GM19372 (cell line): ENCODE results near the gene LRRC4B.

Source experiments
- ATAC-seq: cut with Tn5 transposase; IDR thresholded peaks from one replicate; pipeline ENCODE4 v1.9.1; 2021; ENCODE audit warnings: mild to moderate bottlenecking, low read depth, moderate library complexity; ENCODE audit not compliant: unreplicated experiment

Gene LRRC4B

GRCh38 chr19:50490991-50491472 lies 77.2 kb downstream of the LRRC4B start:
- no peak for ATAC-seq

- no peak for ATAC-seq
Measured at GRCh38 chr19:50490411-50490811, 77.8 kb downstream of the LRRC4B start.

GRCh38 chr19:50489461-50490011 lies 78.7 kb downstream of the LRRC4B start:
- no peak for ATAC-seq

- no peak for ATAC-seq
Measured at GRCh38 chr19:50488389-50489194, 79.6 kb downstream of the LRRC4B start.

- no peak for ATAC-seq
Measured at GRCh38 chr19:50486823-50487515, 81.3 kb downstream of the LRRC4B start.

GRCh38 chr19:50485284-50485955 lies 82.8 kb downstream of the LRRC4B start:
- no peak for ATAC-seq

GRCh38 chr19:50482916-50483315 lies 85.3 kb downstream of the LRRC4B start:
- no peak for ATAC-seq

- no peak for ATAC-seq
Measured at GRCh38 chr19:50482271-50482855, 85.9 kb downstream of the LRRC4B start.

GRCh38 chr19:50481351-50482149 lies 86.7 kb downstream of the LRRC4B start:
- no peak for ATAC-seq

GRCh38 chr19:50480281-50481111 lies 87.7 kb downstream of the LRRC4B start:
- no peak for ATAC-seq

- ATAC-seq = no peak
Measured at GRCh38 chr19:50479761-50480251, 88.4 kb downstream of the LRRC4B start.

GRCh38 chr19:50478901-50479715 lies 89.1 kb downstream of the LRRC4B start:
- no peak for ATAC-seq

GRCh38 chr19:50477751-50478515 lies 90.3 kb downstream of the LRRC4B start:
- ATAC-seq = no peak

- no peak for ATAC-seq
Measured at GRCh38 chr19:50476907-50477238, 91.4 kb downstream of the LRRC4B start.

GRCh38 chr19:50476224-50476906 lies 91.9 kb downstream of the LRRC4B start, which contains the start of the genes EMC10 and GARIN5A:
EMC10 (plus strand) TSS chr19:50476507; CDS start chr19:50476545, 38 bp downstream.
GARIN5A (minus strand) TSS chr19:50476848; CDS start chr19:50476388, 460 bp downstream.
- peak; percentile 84 for ATAC-seq

GRCh38 chr19:50475736-50476223 lies 92.5 kb downstream of the LRRC4B start:
- ATAC-seq = no peak
